ENCODE measurements around the gene HES2. TPM values are rescaled to one million over a fixed set of nuclear protein-coding genes. Genes with fewer than 3 reads are reported as not detected.
A peak's percentile ranks its signal among the peaks of the same experiment; 100 is the strongest.

The HES2 gene
- total RNA-seq, 1 experiment from 2014 or later, result 1.2 TPM

DNA sequence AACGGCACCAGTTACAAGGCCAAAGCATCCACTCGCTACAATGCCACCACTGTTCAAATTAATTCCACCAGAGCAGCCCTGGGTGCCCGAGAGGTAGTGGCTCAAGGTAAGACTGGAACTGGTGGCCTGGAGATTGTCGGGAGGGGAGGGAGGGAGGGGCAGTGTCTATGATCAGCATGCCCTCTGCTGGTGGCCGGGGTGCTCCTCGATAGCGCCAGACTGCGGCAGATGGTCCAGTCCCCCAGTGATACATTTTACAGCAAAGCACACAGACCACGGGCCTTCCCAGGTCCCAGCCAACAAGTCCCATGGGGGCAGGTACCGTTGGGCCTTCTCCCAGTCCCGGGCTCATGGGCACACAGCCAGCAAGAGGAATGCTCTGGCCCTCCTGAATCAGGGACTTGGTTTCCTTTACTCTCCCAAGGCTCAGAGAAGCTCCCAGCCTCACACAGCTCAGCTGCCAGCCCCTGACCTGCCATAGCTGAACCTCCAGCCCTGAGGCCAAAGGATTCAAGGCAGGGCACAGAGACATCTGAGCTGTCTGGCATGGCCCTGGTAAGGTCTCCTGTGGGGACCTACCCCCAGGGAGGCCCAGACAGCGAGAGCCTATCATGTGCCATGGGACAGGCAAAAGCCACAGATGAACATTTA, 41.5 kb downstream of the HES2 start:
- no CpG with 5 or more reads among the region's 12 CpGs for WGBS (ENCODE audit: extremely low coverage, insufficient read length, low lambda C conversion rate)
- no peak overlapping the region for H3K27ac ChIP-seq (ENCODE audit: insufficient read length, low read depth, low read length)
- peaks cover 7% of the 10 kb centered on the region for H3K79me1 ChIP-seq (ENCODE audit: insufficient read depth, low read depth, low read length, poor library complexity, severe bottlenecking)
- Mint-ChIP-seq H3K36me3 (ENCODE audit: insufficient read depth in 1 of 3, low read depth in 3 of 3) (peaks cover 2 to 10% (median 6%) of the 10 kb centered on the region in 3 experiments; a peak in 5 of 7 replicates), H3K4me1 (peaks cover 7% of the 10 kb centered on the region in 2 experiments), H3K27me3 (ENCODE audit: low read depth) (no peaks in the 10 kb centered on the region), H3K27ac (peak overlapping the region in 1 of 3 experiments; percentile 88; a peak in 2 of 7 replicates), H3K9me3 (peaks cover 5 to 10% of the 10 kb centered on the region in 2 experiments; a peak in 4 of 5 replicates), H3K4me3 (no peak overlapping the region; a peak in 1 of 5 replicates)
- H3K56ac ChIP-seq (ENCODE audit: insufficient read length, low read depth, low read length), result no peak overlapping the region
- peak; percentile 68 for DNase-seq
- peaks cover 18% of the 10 kb centered on the region; the same call in 1 of the 2 replicates for H3K79me2 ChIP-seq (ENCODE audit: insufficient read depth, low read length)
- H2BK12ac ChIP-seq (ENCODE audit: insufficient read length, low read depth, low read length), result no peak overlapping the region
- no peaks in the 10 kb centered on the region for H3K23me2 ChIP-seq (ENCODE audit: insufficient read length, low read depth, low read length, poor library complexity, severe bottlenecking)
- no peak overlapping the region for H3K18ac ChIP-seq (ENCODE audit: insufficient read length, low read depth, low read length)
- no peaks in the 10 kb centered on the region for H3K27me3 ChIP-seq (ENCODE audit: insufficient read depth, low read length)
- no peak overlapping the region for H2AK5ac ChIP-seq (ENCODE audit: insufficient read length, low read length)
- H4K5ac ChIP-seq (ENCODE audit: insufficient read length, low read depth, low read length), result no peak overlapping the region
- H4K20me1 ChIP-seq (ENCODE audit: control insufficient read depth, insufficient read depth, insufficient read length), result no peaks in the 10 kb centered on the region
- no peak overlapping the region for H3K9ac ChIP-seq (ENCODE audit: extremely low read depth, insufficient read length, low read length)
- no peak overlapping the region for H3T11ph ChIP-seq (ENCODE audit: low read length)
- no peak overlapping the region for H4K91ac ChIP-seq (ENCODE audit: insufficient read length, low read depth, low read length)
- no peak overlapping the region for H2BK5ac ChIP-seq (ENCODE audit: insufficient read length, low read length)
- no peak overlapping the region for H4K8ac ChIP-seq (replicated peaks; ENCODE audit: insufficient read length, low read depth, low read length)
- no peak overlapping the region for H2BK20ac ChIP-seq (ENCODE audit: low read depth, low read length, poor library complexity, severe bottlenecking)
- H3K4ac ChIP-seq (ENCODE audit: low read depth, low read length), result no peak overlapping the region
- no peak overlapping the region for H3K4me2 ChIP-seq (ENCODE audit: insufficient read depth, insufficient read length, low read length)
- no peak overlapping the region for H3K23ac ChIP-seq (ENCODE audit: insufficient read length, low read depth, low read length)
- no peak overlapping the region for H3K14ac ChIP-seq (ENCODE audit: insufficient read depth, low read length)
- TF ChIP-seq, protein P1, sequence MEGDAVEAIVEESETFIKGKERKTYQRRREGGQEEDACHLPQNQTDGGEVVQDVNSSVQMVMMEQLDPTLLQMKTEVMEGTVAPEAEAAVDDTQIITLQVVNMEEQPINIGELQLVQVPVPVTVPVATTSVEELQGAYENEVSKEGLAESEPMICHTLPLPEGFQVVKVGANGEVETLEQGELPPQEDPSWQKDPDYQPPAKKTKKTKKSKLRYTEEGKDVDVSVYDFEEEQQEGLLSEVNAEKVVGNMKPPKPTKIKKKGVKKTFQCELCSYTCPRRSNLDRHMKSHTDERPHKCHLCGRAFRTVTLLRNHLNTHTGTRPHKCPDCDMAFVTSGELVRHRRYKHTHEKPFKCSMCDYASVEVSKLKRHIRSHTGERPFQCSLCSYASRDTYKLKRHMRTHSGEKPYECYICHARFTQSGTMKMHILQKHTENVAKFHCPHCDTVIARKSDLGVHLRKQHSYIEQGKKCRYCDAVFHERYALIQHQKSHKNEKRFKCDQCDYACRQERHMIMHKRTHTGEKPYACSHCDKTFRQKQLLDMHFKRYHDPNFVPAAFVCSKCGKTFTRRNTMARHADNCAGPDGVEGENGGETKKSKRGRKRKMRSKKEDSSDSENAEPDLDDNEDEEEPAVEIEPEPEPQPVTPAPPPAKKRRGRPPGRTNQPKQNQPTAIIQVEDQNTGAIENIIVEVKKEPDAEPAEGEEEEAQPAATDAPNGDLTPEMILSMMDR (conservative IDR thresholded peaks at IDR 0.05), result peak; percentile 61
- H3K4me1 ChIP-seq (ENCODE audit: insufficient read depth, low read length), result no peaks in the 10 kb centered on the region
- H2AFZ ChIP-seq (ENCODE audit: low read length), result no peak overlapping the region
- H3K9me3 ChIP-seq (ENCODE audit: control insufficient read depth, low read depth, low read length), result no peaks in the 10 kb centered on the region
- no peak overlapping the region for H2BK15ac ChIP-seq (ENCODE audit: low read depth, low read length)
- no peak overlapping the region for H2BK120ac ChIP-seq (ENCODE audit: low read depth, low read length, poor library complexity, severe bottlenecking)
